SJCRH30 (cell line): ENCODE measurements around the gene PARVG. TPM values are rescaled to one million over a fixed set of nuclear protein-coding genes. Genes with fewer than 3 reads are reported as not detected.

Source experiments
- DNase-seq, 2 experiments: peaks; one replicate each; pipeline ENCODE4 v3.0.0-alpha.2; 2015 to 2020
- H3K27ac ChIP-seq: fragments of 250-450 bp; sonication (Bioruptor Pico); 2 replicates; pipeline ENCODE4 v1.5.1; 2020; ENCODE audit warnings: mild to moderate bottlenecking, moderate library complexity
- H3K27me3 ChIP-seq: fragments of 250-450 bp; sonication (Bioruptor Pico); 2 replicates; pipeline ENCODE4 v1.5.1; 2020; ENCODE audit warnings: mild to moderate bottlenecking, moderate library complexity
- H3K36me3 ChIP-seq: fragments of 250-450 bp; sonication (Bioruptor Pico); 2 replicates; pipeline ENCODE4 v1.5.1; 2020; ENCODE audit warnings: mild to moderate bottlenecking, moderate library complexity
- H3K4me1 ChIP-seq: fragments of 250-450 bp; sonication (Bioruptor Pico); 2 replicates; pipeline ENCODE4 v1.5.1; 2020; ENCODE audit warnings: mild to moderate bottlenecking, moderate library complexity
- H3K4me3 ChIP-seq: fragments of 250-450 bp; sonication (Bioruptor Pico); 2 replicates; pipeline ENCODE4 v1.5.1; 2020; ENCODE audit warnings: mild to moderate bottlenecking, moderate library complexity
- H3K9me3 ChIP-seq: fragments of 250-450 bp; sonication (Bioruptor Pico); replicated peaks from 2 replicates; pipeline ENCODE4 v1.5.1; 2020; ENCODE audit warnings: mild to moderate bottlenecking, moderate library complexity
- total RNA-seq: library from RNA; depleted of rRNA; stranded (reverse); fragments of >200 nt; shearing (Covaris generic); gene quantifications from 2 replicates; pipeline ENCODE4 v1.2.3, GENCODE V29; 2014; rRNA removed

PARVG gene
- total RNA-seq, 1 experiment from 2014 or later = not detected

DNA sequence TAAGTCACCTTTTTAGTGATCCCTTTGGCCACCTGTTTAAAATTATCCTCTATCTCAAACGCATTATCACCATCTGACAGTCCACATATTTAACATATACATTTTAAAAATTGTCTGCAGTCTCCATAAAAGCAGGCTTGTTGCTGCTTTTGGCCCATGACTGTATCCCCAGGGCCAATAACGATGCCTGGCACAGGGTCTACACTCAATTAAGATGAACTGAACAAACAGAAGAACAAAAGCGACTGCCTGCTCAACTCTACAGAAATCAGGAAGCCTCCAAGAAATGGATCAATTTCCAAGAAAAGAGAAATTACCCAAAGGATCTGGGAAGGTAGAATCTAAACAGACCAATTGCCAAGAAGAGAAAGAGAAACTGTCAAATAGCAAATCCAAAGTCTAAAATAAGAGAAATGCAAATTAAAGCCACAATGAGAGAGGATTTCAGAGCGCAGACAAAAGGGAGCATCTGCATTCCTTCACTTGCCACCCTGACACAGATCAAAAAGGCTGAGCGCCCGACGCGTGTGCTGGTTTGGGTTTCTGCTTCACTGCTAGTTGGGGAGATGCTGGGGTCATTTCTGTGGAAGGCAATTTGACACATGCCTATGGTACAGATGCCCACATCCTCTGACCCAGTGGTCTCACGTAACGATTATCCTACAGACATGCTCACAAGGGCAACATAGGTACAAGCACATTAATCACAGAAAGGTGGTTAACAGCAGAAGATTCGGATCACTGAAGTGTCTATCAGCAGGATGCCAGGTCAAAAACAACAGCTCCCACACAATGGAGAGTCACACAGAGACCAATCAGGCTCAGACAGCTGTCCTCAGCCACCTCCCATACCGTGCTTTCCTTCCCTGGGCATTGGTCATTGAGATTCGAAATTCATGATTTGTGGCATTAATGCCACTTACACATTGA lies 76.1 kb downstream of the PARVG start:
- no peaks in the 10 kb centered on the region for H3K9me3 ChIP-seq
- DNase-seq = no peak
- H3K27me3 ChIP-seq = no peaks in the 10 kb centered on the region
- H3K27ac ChIP-seq = no peak overlapping the region
- H3K4me3 ChIP-seq = no peak overlapping the region
- H3K4me1 ChIP-seq = no peaks in the 10 kb centered on the region
- no peaks in the 10 kb centered on the region for H3K36me3 ChIP-seq

Other genes with a start within 250 kb of the PARVG start
- gene SAMM50, start 225.5 kb upstream of the PARVG start, total RNA-seq = 45.8 and 49.1 TPM in 2 replicates
- gene PARVB, start 156.6 kb upstream of the PARVG start, total RNA-seq = not detected in 2 replicates
- not detected in 2 replicates for gene SHISAL1, start 132.0 kb downstream of the PARVG start, total RNA-seq